HG03159 (cell line): ENCODE measurements around the gene ZNF836.
"Not testable (repeated sequence)": the region's sequence is repeated elsewhere in the genome, so short reads cannot be mapped to it uniquely, and the experiment has no call there.

ENCODE experiments used
- ATAC-seq: cut with Tn5 transposase; IDR thresholded peaks from one replicate; pipeline ENCODE4 v1.9.1; 2021; ENCODE audit warnings: mild to moderate bottlenecking, moderate library complexity; ENCODE audit not compliant: unreplicated experiment

ZNF836 gene

GRCh38 chr19:52171321-52172169, at the start of gene ZNF836:
Gene ZNF836, minus strand, starts transcription at chr19:52171621. Its CDS starts 3,549 bp downstream, at chr19:52168072.
- peak; percentile 72 for ATAC-seq

- no peak for ATAC-seq
Observed at GRCh38 chr19:52221031-52221430, 49.6 kb upstream of the ZNF836 start.

- ATAC-seq: no peak
Observed at GRCh38 chr19:52219611-52220010, 48.2 kb upstream of the ZNF836 start.

GRCh38 chr19:52217576-52217975, 46.2 kb upstream of the ZNF836 start:
- no peak for ATAC-seq

DNA sequence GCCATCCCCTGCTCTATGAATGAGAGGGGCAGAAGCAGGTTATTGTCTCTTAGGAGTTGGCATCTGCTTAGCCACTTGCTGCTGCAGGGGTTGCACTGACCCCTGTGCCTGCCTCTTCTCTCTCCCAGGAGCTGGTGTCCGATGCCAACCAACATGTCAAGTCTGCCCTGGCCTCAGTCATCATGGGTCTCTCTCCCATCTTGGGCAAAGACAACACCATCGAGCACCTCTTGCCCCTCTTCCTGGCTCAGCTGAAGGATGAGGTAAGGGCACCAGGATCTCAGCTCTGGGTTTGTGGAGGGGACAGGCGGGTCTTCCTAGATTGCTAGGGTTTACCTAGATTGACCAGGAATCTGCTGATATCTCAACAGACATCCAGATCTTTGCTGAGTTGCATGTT, 45.0 kb upstream of the ZNF836 start:
- no peak for ATAC-seq

DNA sequence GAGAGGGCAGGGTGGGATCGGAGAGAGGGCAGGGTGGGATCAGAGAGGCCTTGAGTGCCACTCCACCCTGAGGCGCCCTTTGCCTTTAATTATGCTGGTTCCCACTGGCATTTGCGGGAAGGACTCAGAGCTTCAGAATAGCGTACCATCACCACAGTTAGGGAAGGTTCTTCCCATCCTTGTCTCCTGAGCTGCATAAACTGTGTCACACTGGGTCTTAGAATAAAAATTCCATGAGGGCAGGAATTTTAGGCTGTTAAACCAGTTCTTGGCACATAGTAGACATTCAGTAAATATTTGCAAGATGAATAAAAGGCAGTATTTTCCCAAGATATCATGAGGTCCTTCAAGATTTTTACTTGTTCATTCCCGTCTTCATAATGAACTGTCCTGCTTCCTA, 42.8 kb upstream of the ZNF836 start:
- ATAC-seq: no peak

- no peak for ATAC-seq
Observed at GRCh38 chr19:52212572-52213255, 41.3 kb upstream of the ZNF836 start.

DNA sequence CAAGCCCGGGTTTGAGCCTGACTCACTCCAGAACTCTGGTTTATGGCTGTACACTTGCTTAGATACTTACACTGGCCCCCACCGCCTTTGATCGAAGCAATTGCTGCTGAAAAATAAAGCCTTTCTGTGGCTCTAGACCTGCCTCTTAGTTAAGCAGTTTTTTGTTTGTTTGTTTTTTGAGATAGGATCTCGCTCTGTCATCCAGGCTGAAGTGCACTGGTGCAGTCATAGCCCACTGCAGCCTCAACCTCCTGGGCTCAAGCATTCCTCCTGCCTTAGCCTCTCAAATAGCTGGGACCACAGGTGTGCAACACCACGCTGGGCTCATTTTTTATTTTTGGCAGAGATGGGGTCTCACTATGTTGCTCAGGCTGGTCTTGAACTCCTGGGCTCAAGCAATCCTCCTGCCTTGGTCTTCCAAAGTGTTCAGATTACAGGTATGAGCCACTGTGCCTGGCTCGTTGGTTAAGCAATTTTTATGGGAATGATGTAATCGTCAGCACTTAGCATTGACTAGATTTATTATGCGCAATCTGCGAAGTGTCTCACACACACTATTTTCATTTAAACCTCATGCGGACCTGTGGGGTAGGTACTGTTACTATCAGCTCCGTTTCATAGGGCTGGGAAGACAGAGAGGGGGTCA, 40.6 kb upstream of the ZNF836 start:
- no peak for ATAC-seq

DNA sequence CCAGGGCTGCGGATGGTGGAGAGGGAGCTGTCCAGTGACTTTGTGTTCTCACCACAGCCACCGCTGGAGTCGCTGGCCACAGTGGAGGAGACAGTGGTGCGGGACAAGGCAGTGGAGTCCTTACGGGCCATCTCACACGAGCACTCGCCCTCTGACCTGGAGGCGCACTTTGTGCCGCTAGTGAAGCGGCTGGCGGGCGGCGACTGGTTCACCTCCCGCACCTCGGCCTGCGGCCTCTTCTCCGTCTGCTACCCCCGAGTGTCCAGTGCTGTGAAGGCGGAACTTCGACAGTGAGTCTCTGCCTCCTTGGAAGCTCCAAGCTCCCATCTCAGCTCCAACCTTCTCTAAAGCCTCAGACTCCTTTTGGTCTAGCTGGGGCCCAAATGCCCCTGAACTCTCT, 39.8 kb upstream of the ZNF836 start:
- no peak for ATAC-seq

GRCh38 chr19:52206481-52206880, 35.1 kb upstream of the ZNF836 start:
- no peak for ATAC-seq

DNA sequence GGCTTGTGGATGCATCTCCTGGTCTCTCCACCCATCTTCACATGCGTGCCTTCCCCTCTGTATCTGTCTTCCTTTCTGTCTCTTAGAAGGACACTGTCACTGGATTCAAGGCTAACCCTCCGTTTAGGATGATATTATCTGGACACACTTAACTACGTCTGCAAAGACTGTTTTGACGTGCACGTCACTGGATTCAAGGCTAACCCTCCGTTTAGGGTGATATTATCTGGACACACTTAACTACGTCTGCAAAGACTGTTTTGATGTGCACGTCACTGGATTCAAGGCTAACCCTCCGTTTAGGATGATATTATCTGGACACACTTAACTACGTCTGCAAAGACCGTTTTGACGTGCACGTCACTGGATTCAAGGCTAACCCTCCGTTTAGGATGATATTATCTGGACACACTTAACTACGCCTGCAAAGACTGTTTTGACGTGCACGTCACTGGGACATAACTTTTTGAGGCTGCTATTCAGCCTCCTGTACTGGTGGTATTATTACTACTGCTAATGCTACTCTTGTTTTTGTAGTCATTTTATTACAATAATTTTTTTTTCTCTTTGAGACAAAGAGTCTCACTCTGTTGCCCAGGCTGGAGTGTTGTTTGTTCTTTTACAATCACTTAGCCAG, 29.5 kb upstream of the ZNF836 start:
- ATAC-seq: not testable (repeated sequence)

- ATAC-seq: no peak
Observed at GRCh38 chr19:52200044-52200443, 28.6 kb upstream of the ZNF836 start.

DNA sequence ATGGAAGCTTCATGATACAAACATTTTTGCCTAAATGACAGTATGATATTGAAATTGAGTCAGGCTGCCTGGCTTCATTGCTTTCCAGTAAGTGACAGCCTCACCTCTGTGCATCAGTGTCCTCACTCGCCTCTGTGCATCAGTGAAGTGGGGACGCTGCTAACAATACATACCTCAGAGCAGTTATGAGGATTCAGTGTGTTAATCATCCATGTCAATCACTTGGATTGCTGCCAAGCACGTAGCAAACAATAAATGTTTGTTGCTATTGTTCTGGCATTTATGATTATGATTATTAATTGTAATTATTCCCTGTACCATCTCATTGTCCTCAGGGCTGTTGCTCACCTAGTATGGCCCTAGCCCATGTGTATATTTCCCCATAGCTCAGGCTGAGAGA, 27.3 kb upstream of the ZNF836 start:
- no peak for ATAC-seq

GRCh38 chr19:52197964-52198363, 26.5 kb upstream of the ZNF836 start:
- no peak for ATAC-seq

- no peak for ATAC-seq
Observed at GRCh38 chr19:52196256-52196967, 25.0 kb upstream of the ZNF836 start.

DNA sequence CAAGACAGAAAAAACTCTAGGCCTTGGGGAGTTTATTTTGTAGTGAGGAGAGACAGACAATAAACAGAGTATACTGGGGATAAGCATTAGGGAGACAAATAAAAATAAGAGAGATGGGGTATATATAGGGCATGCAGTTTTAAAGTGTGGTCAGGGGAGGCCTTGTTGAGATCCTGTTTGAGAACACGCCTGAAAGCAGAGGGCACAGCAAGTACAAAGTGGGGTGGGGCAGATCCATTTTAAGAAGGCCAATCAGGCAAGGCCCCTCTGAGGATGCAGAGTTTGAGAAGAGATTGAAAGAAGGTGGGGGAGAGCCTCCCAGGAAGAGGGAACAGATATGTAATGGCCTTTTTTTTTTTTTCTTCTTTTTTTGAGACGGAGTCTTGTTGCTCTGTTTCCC, 20.5 kb upstream of the ZNF836 start:
- ATAC-seq: no peak

- ATAC-seq: no peak
Observed at GRCh38 chr19:52191389-52191788, 20.0 kb upstream of the ZNF836 start.

GRCh38 chr19:52190487-52191293, 19.3 kb upstream of the ZNF836 start:
- no peak for ATAC-seq

DNA sequence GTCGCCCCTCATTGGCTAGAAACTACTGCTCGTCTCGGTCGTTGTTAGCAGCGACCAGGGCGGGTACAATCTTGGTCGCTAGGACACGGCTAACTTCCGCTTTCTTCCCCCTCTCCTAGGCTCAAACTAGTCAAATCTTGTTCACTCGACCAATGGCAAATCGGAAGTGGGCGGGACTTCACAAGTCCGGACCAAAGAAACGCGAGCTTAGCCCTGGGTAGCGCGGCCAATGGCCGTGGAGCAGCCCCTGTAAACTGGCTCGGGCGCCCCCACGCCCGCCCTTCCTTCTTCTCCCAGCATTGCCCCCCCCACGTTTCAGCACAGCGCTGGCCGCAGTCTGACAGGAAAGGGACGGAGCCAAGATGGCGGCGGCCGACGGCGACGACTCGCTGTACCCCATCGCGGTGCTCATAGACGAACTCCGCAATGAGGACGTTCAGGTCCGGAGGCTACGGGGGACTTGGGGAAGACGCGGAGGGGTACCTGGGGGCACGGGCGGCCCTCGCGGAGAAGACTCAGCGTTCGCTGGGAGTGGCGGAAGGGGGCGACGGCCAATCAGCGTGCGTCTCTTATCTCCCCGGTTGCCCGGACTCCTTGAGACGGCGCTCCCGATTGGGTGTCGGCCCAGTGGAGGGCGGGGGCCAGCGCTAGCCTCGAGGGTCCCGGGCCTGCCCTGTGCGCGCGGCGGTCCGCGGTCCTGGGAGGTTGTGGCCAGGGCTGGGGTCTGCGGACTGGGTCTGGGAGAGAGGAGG, 18.5 kb upstream of the ZNF836 start, which contains the start of gene PPP2R1A:
TSS of gene PPP2R1A (plus strand) at position 318 of the 752 bp plus-strand sequence. CDS start at position 363, 45 bp downstream.
- ATAC-seq: peak; percentile 87
